ENCODE data around the gene PPP3CA.

DNA sequence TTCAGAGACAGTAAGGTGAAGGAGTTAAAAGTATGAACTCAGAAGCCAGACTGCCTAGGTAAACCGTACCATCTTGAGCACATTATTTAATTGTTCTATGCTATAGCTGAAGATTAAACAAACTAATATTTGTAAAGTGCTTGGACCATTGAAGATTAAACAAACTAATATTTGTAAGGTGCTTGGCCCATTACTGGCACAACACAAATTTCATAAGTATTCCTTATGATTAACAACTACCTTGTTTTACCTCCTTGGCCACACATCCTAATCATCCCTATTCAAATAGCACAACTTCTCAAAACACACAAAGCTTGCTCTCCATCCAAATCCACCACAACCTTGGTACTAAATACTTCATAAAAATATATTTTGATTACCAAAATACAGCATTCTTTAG lies 137.0 kb downstream of the PPP3CA start:
- TF ChIP-seq, protein P1, sequence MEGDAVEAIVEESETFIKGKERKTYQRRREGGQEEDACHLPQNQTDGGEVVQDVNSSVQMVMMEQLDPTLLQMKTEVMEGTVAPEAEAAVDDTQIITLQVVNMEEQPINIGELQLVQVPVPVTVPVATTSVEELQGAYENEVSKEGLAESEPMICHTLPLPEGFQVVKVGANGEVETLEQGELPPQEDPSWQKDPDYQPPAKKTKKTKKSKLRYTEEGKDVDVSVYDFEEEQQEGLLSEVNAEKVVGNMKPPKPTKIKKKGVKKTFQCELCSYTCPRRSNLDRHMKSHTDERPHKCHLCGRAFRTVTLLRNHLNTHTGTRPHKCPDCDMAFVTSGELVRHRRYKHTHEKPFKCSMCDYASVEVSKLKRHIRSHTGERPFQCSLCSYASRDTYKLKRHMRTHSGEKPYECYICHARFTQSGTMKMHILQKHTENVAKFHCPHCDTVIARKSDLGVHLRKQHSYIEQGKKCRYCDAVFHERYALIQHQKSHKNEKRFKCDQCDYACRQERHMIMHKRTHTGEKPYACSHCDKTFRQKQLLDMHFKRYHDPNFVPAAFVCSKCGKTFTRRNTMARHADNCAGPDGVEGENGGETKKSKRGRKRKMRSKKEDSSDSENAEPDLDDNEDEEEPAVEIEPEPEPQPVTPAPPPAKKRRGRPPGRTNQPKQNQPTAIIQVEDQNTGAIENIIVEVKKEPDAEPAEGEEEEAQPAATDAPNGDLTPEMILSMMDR (IDR thresholded peaks at IDR 0.05) = no peak
- TF ChIP-seq EP300 (IDR thresholded peaks at IDR 0.05) (no peak), POLR2AphosphoS5 (IDR thresholded peaks at IDR 0.05) (no peak), POLR2A (IDR thresholded peaks at IDR 0.05) (no peak)
